Fibroblast of the aortic adventitia (primary cell): Measurements from ENCODE around the gene USP36. TPM values are rescaled to one million over a fixed set of nuclear protein-coding genes. Genes with fewer than 3 reads are reported as not detected.
"Not testable (repeated sequence)": the region's sequence is repeated elsewhere in the genome, so short reads cannot be mapped to it uniquely, and the experiment has no call there.

Source experiments
- DNase-seq: peaks from one replicate; pipeline ENCODE4 v3.0.0-alpha.2; 2010; ENCODE audit warnings: low read depth
- H3K4me3 ChIP-seq: 2 replicates; pipeline ENCODE4 v1.5.1; 2011; ENCODE audit warnings: low read depth, mild to moderate bottlenecking, control low read depth, low read length, moderate library complexity
- total RNA-seq: library from RNA; depleted of rRNA; stranded (reverse); fragments of >200 nt; gene quantifications from 2 replicates; pipeline ENCODE4 v1.2.3, GENCODE V29; 2012; ENCODE audit warnings: low replicate concordance
- TF ChIP-seq, protein P1 (sequence below): IDR thresholded peaks from 2 replicates; pipeline ENCODE4 v1.5.1; 2011; ENCODE audit warnings: mild to moderate bottlenecking, low read length, control low read depth, inconsistent platforms; ENCODE audit not compliant: insufficient read depth

The USP36 gene
- 27.5 and 36.7 TPM in 2 replicates for total RNA-seq

DNA sequence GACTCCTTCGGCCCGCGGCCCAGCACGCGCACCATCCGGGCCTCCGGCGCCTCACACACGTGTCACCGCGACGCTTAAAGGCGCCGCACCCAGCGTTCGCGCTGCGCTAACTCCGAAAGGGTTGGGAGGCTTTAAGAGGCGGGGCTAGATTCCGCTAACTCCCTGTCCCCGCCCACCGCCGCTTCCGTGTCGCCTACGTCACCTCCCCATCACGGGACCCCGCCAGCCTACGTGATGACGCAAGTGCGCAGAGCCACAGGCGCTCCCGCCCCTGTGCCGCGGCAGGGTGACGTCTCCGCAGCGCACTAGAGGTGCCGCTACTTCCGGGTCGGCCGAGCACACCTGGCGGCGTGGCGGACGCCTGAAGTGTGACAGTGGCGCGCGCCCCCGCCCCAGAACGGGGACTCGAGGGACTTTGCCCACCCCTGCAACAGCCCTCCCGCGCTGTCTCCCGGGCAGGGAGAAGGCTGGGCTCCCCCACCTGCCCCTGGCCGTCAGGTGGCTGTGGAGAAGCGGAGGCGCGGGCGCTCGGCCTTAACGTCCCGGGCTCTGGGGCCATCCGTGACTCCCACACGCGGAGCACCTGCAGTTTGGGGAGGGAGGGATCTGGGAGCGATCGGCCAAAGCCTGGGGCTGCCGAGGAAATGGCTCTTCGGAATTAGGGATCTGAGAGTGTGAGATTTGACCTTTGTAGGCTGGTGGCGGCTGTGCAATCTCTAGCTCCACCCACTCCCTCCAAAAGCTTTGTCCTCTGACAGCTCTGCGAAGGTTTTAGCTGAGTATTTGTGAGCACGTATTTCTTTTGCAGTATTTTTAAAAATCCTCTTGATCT is at the start of gene USP36:
USP36 (minus strand) TSS at position 35 of the 832 bp plus-strand sequence. CDS start 4,451 bp downstream, outside the sequence.
- TF ChIP-seq, protein P1, sequence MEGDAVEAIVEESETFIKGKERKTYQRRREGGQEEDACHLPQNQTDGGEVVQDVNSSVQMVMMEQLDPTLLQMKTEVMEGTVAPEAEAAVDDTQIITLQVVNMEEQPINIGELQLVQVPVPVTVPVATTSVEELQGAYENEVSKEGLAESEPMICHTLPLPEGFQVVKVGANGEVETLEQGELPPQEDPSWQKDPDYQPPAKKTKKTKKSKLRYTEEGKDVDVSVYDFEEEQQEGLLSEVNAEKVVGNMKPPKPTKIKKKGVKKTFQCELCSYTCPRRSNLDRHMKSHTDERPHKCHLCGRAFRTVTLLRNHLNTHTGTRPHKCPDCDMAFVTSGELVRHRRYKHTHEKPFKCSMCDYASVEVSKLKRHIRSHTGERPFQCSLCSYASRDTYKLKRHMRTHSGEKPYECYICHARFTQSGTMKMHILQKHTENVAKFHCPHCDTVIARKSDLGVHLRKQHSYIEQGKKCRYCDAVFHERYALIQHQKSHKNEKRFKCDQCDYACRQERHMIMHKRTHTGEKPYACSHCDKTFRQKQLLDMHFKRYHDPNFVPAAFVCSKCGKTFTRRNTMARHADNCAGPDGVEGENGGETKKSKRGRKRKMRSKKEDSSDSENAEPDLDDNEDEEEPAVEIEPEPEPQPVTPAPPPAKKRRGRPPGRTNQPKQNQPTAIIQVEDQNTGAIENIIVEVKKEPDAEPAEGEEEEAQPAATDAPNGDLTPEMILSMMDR, result no peak
- DNase-seq, result peak; percentile 99

DNA sequence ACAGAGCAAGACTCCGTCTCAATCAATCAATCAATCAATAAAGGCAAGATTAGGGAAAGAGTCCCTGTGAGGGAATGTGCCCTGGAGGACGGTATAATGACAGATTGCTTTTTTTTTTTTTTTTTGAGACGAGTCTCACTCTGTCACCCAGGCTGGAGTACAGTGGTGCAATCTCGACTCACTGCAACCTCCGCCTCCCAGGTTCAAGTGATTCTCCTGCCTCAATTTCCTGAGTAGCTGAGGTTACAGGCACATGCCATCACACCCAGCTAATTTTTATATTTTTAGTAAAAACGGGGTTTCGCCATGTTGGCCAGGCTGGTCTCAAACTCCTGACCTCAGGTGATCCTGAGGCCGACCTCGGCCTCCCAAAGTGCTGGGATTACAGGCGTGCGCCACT is 49.5 kb upstream of the USP36 start:
- not testable (repeated sequence) for H3K4me3 ChIP-seq, DNase-seq

More for the DNA sequence above, at the start of gene USP36:
- peak within 1 kb of the TSS; percentile 97 for H3K4me3 ChIP-seq

DNA sequence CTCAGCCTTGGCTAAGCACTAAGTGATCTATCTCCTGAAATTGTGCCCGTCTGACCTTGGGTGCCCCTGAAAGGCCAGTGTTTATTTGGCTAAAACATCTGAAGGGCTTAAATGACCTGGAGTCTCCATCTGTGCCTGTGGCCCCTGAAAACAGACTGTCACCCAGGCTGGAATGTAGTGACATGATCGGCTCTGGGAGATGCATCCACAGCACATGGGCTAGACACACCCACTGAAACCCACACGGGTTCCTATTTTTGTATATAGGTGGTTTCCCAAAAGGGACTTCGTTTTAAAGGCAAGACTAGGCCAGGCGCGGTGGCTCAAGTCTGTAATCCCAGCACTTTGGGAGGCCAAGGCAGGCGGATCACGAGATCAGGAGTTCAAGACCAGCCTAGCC is 48.9 kb upstream of the USP36 start:
- TF ChIP-seq, protein P1, result no peak
- no peak overlapping the region for H3K4me3 ChIP-seq
- no peak for DNase-seq

DNA sequence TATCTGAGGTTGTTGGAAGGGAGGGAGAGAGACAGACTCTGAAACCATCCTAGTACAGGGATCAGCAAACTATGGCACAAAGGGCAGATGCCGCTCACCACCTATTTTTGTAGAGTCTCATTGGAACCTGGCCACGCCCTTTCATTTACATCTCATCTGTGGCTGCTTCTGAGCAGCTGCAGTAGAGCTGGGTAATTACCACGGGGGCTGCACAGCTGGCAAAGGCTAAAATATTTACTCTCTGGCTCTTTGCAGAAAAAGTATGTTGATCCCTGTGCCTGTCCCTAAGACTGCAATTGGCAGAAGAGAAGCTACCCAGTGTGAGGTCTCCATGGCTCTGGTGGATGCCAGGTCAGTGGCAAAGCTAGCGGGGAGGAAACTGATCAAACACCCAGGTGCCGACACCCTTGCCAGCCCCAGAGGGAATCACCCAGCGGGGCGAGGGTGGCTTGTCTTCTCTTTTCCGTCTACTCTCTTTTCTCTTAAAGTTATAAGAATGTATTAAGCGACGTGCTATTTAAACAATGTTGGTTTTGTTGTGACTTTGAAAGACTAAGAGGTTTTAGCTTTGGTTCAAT is 48.4 kb upstream of the USP36 start:
- TF ChIP-seq, protein P1, result no peak
- H3K4me3 ChIP-seq, result no peak overlapping the region
- DNase-seq, result no peak

DNA sequence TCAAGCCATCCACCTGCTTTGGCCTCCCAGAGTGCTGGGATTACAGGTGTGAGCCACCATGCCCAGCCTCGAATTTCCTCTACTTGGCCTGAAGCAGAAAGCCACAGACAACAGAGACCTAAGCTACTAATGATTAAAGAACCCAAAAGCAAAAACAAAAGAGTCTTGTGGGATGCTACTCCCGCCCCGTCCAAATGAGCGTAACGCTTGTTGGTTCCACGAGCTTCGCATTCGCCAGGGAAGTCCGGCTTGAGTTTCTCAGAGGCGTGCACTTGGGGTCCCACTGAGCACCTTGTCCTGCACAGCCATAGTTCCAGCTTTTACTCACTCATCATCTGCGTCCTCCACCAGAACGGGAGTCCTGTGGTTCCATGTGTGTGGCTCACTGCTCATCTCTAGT is 46.3 kb upstream of the USP36 start:
- H3K4me3 ChIP-seq, result no peak overlapping the region
- no peak for DNase-seq
- TF ChIP-seq, protein P1, result no peak

DNA sequence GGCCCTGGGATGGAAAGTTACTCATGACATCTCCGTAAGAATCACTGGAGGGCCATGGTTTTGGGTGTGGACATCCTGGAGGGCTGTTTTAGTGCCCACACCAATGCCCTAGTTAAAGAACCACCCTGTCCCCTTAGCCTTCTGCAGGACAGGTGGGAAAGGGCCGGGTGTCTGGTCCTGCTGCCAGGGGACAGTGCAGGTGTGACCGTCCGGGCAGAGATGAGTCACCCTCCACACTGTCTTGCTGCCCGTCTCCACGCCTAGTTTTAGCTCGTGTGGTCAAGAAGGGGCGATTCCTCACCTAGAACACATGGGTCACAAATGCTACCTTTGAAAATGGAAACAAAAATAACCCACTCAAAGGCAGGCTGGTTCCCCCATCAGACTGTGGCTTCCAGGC is 45.3 kb upstream of the USP36 start:
- H3K4me3 ChIP-seq, result no peak overlapping the region
- TF ChIP-seq, protein P1, result no peak
- DNase-seq, result no peak

DNA sequence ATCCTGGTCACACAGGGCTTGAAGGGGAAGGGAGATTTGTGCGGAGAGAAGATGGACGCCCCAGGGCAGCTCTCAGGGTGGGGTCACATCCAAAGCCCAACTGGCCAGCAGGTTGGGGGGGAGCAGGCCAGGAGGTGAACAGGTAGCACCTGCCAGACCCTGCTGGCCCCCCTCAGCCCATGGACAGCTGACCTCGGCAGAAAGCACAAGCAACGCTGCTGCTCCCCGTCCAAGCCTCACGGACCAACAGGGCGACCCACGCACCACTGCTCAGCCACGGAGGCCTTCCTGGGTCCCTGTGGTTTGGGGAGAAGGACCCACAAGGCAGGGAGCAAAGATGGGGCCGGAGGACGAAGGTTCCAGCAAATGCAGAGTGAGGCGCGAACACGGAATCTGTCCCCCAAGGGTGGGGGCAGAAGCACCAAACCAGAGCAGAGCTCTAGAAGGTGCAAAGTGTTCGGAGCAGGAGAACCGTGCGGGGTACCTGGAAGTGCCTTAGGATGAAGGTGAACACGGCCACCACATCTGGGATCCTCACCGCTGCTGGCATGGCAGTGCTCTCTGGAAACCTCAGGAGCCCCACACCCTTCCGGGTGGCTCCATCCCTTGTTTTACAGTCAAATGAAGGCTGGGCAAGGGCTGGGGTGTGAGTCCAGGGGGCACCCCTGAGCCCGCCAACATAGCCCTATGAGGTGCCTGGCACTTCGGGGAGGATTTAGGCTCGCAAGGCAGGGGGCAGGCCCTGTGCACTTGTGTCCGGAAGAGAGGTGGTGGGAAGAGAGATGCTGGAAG is 44.5 kb upstream of the USP36 start:
- peak overlapping the region; percentile 59 for H3K4me3 ChIP-seq
- DNase-seq, result no peak
- TF ChIP-seq, protein P1, result no peak
